NOMO-1 treated with DMSO at 0.1 percent for 48 hours (cell line): ENCODE measurements around the gene RARRES1.
A peak's percentile ranks its signal among the peaks of the same experiment; 100 is the strongest.

Experiments
- DNase-seq: peaks from one replicate; lab custom pipeline; 2025; ENCODE audit not compliant: unreplicated experiment; lab: John Stamatoyannopoulos, UW

RARRES1 gene

DNA sequence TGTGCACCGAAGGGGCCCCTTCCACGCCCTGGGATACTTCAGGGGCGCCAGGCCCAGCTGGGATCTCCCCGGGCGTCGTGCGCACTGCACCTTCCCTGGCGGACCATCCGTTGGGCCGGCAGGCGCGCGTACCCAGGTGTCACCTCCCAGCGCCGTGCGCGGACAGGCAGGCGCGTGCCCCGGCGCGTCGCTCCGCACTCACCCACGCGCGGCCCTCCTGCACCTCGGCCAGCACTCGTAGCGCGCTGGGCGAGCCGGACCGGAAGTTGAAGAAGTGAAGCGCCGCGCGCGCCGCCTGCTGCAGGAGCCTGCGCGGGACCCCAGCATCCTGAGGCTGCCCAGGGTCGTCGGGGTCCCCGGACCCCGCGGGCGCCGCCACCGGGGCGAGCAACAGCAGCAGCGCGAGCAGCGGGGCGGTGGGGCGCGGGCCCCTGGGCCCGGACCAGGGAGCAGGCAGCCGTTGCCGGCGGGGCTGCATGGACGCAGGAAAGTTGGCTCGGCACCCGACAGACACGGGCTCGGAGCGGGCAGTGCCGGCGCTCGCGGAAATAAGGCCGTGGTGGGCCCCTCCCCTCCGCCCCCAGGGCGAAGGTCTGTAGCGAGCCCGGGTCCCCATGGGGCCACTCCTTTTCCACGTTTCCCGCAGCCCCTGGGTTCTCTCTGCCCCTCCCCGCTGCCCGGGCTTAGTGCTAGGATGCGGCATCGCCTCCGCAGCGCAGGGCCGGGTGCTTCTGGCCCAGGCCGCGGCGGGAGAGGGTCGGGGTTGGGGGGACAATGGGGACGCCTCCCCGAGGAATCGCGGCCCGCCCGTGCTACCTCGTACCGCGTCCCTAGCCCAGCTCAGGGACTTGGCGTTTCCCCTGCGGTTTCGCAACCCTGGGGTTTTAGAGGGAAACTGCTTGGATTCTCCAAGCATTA is at the start of gene RARRES1:
Gene RARRES1 (minus strand): TSS at position 520 of the 918 bp plus-strand sequence. CDS start 42 bp downstream, at position 478.
- peak; percentile 33 for DNase-seq

GRCh38 chr3:158781849-158782248 is 49.6 kb upstream of the RARRES1 start:
- no peak for DNase-seq

GRCh38 chr3:158781191-158781590 is 48.9 kb upstream of the RARRES1 start:
- DNase-seq = no peak

- DNase-seq = no peak
Observed at GRCh38 chr3:158780766-158781165, 48.5 kb upstream of the RARRES1 start.

DNA sequence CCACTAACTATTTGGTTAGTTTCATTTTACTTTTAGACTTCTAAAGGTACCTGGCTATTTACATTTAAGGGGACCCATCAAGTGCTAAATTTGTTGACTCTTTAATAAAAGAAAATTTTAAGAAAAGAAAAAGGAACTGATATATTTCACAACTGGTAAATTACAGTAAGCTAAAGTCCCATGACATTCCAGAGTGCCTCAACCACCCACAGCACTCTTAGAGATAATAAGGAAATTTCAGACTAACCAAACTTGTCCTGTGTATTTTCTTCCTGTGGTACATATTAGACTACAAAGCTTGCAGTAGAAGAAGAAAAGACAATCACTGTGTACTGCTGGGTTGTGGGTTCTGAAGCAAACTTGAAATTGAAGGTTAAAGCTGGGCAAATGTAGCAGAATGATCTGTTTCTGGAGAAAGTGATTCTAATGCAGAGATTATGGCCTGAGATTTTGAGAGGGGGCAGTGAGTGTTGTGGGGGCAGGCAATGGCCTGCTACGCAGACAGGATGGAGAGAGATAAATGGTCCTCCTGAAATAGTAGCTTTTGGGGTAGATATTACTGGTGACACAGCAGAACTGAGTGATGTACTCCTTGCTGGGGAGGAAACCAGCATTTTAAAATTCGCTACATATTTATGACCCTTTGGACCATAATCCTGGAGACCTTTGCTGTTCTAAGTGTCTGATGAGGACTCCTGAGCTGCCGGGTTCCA is 45.1 kb upstream of the RARRES1 start:
- no peak for DNase-seq

- DNase-seq = no peak
Observed at GRCh38 chr3:158776531-158776930, 44.3 kb upstream of the RARRES1 start.

DNA sequence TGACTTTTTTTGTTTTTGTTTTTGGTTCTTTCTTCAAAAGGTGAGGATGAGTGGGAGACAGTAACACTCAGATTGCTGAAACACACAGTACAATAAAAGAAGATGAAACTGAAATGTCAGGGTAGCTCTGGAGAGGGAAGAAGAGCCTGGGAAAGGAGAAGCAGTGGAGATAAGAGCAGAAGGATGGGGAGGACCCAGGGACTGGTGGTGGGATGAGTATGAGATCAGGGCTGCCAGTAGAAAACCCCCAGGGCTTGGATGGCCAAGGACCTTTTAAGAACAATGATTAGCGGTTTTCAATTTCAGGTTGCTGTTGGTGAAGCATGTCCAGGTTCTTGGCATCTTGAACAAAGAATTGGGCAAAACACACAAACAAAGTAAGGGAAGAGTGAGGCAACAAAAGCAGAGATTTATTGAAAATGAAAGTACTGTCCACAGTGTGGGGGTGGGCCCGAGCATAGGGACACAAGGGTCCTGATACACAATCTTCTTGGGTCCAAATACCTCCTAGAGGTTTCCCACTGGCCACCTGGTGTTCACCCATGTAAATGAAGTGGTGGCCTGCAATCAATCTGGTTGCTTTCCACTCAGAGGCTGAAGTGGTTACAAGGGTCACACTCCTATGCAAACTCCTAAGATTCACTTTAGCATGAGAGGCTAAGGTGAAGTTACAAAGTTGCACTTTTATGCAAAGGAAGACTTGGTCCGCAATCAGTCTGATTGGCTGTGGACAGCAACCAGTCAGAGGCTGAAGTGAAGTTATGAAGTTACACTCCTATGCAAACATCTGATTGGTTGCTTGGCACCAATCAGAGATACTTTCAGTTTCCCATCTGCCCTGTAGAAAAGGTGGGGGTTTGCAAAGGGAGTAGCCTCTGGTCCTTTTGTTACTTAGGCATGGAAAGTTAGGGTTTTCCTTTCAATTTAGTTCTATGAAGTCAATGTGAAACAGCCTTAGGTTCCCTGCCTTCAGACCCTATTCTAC is 43.5 kb upstream of the RARRES1 start:
- no peak for DNase-seq

- DNase-seq = no peak
Observed at GRCh38 chr3:158774965-158775364, 42.7 kb upstream of the RARRES1 start.

DNA sequence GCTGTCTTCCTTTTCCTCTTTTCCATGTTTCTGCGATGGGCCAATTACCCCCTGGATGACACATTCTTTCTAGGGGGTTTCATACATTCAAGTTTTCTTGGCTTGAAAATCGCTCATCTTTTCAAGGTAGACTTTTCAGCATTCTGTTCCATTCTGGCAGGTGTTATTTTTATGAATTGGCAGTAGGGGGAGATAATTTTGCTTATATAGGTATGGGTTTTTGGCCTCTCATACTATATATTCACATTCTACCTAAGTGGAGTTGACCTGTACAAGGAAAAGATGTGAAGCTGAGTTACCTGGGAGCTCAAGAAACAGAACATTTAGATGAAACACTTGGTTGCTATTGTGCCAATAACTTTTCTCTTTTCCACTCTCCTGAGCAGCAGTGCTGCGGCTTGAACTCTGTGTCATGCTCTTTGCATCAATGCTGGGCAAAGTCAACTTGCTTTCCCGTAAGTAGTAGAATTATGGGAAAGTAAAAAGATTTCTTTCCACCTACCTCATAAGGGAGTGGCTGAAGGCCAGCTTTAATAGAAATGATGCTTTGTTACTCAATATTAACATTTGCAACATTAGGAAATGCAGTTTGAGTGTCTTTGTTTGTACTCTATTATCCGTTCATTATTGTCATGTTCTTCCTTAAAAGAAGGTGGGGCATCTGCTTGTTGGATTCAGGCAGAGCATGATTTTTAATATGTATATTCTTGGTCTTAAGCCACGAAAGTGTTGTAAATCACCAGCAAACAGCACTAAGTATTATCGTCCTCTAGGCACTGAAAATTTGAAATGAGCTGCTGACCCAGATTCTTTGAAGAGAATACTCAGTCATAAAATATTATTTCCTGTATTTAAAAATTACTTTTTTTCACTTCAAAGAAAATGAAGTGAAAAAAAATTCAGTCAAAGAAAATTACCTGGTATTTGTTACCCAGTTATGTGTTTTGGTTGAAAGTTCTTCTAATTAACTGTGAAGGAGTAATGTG is 41.9 kb upstream of the RARRES1 start:
- no peak for DNase-seq

DNA sequence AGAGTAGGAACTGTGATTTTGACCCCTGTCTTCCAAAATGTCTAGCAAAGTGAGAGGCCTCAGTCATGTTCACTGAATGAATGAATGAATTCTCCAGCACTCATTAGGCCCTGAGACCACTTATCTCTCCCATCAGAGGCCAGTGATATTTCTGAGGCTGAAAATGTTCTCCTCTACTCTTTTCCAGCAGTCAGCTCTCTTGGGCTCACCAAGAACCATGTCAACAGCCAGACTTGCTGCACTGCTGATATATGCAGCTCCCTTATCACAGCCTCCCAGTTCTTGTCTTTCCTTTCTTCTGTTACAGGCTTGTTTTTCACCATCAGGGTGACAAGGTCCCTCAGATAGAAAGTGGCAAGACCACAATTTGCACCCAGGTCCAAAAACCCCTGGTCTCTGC is 40.9 kb upstream of the RARRES1 start:
- no peak for DNase-seq

DNA sequence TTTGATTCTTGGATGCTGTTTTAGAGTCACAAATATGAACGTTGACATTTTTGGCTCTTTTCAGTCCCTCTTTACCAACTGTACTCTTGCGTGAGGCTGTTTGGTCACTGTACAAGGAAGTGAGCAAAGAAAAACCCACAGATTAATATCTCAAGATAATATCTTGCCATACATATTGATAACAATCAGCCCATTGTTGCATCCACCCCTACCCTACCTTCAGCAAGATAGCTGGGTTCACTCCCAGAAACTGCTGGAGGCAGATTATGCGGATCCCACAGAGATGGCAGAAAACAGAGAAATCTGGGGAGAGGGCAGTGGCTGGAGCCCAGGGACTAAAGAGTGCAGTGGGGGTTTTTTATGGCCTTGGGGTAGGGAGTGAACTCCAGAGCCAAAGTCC is 39.7 kb upstream of the RARRES1 start:
- DNase-seq = no peak

DNA sequence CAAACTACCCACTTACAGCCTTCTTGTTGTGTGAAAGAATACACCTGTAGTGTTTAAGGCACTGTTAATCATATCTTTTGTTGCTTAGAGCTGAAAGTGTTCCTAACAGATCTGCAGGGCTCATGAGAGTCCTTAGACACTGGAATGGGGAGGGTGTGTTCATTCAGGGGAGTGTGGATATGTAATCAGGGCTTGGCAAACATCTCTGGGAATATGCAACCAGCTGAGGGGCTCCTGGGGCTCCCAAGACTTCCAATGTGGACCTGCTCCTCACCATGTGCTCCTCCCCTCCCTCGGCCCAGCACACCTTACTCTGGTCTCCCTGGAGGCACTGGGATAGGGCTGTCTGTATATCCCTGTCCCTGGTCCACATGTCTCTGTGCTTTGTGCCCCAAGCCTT is 39.3 kb upstream of the RARRES1 start:
- DNase-seq = no peak

GRCh38 chr3:158770741-158771350 is 38.6 kb upstream of the RARRES1 start:
- no peak for DNase-seq

DNA sequence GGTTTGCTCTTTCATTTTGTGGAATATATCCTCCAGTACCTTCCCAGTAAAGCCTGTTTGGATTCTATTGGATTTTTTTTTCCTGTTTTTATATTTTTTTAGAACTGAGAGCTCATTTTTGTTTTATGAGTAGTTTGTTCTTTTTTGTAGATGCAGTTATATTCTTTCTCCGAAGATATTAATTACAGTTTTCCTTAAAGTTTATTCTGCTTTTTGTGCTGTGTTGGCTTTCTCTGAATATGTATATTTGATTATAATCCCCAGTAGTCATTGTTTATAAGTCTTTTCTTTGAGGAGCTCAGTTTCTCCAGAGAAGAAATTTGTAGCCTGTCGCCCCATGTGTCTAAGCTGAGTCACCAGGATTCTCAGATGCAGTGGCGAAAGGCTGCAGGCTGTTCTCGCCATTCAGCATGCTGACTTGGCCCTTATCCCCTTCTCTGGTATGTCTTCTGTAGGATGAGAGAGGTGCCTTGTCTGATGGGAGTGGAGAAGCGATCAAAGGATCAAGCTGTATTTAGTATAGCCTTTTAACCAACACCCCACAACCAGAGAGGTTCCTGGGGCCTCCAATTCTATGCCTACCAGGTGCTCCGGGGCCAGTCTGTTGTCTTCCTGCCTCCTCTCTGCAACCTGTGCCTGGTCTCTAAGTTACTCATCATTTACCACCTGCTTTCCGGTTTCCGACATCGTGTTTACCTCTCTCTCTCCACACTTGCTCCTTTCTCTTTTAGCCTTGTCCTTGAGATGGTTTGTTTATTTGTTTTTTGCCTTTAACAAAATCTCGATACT is 37.9 kb upstream of the RARRES1 start:
- no peak for DNase-seq

GRCh38 chr3:158769549-158769948 is 37.3 kb upstream of the RARRES1 start:
- no peak for DNase-seq

- DNase-seq = no peak
Observed at GRCh38 chr3:158768881-158769543, 36.8 kb upstream of the RARRES1 start.

DNA sequence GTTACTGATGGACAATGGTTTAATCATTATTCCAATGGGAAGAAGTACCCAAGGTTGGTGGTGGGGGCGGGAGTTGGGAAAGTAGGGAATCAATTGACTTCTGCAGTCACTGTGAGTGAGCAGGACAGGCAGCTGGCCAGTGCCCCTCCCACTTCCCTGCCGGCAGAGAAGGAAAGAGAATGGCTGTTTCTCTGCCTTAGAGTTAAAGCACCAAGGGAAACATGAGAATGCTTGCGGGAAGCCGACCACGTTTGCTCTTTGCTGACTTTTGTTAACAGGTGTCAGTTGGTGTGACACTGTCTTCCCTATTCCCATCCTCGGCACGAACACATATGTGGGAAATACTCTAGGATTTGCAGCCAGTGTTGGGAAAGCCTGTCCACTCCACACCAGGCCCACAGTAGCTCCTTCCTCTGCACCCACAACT is 36.1 kb upstream of the RARRES1 start:
- no peak for DNase-seq

DNA sequence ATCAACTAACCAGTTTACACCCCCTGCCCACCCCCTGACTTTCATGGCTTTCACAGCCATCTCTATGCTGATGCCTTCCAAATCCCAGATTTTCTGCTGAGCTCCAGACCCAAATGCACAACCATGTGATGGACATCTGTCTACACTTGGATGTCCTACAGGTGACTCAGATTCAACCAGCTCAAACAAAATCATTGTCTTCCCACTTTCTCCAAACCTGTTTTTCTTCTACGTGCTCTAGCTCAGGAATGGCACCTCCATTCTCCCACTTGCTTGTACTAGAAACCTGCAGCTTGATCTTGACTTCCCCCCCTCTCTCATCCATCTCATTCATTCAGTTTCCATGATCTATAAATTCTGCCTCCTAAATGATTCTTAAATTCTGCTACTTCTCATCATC is 34.1 kb upstream of the RARRES1 start:
- no peak for DNase-seq
